ENCODE data around the gene MTHFD1L. TPM values are rescaled to one million over a fixed set of nuclear protein-coding genes. Genes with fewer than 3 reads are reported as not detected.
"Not testable (repeated sequence)": the region's sequence is repeated elsewhere in the genome, so short reads cannot be mapped to it uniquely, and the experiment has no call there.

Gene MTHFD1L
- total RNA-seq, 2 experiments from 2014 or later, result 115 to 119 TPM

DNA sequence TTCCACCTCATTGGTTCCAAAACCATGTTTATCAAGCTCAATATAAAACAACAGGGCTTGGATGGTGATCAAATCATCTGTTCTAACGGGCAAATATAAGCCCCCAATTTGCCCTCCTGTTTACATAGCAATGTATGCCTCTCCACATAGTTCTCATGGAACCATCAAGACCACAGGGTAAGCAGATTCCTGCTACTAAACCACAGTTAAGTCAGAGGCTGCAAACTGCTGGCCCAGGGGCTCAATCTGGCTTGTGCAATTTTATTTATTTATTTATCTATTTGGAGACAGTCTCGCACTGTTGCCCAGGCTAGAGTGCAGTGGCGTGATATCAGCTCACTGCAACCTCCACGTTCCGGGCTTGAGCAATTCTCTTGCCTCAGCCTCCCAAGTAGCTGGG lies 18.9 kb upstream of the MTHFD1L start:
- CTCF ChIA-PET, result interaction anchor here (1.8 kb wide), 1 partner anchor 29 kb away, joined by 4 read pairs; no protein-coding TSS in a partner anchor
- no peak for DNase-seq
- Mint-ChIP-seq H3K4me1 (ENCODE audit: low read depth) (no peaks in the 10 kb centered on the region), H3K4me3 (no peak overlapping the region), H3K27ac (no peak overlapping the region), H3K9me3 (no peaks in the 10 kb centered on the region), H3K36me3 (no peaks in the 10 kb centered on the region), H3K27me3 (no peaks in the 10 kb centered on the region)
- POLR2A ChIA-PET, result no interaction called here
- intact Hi-C loops (cut with micrococcal nuclease), result no loop called here

- no peak for DNase-seq
- POLR2A ChIA-PET, result no interaction called here
- intact Hi-C loops (cut with micrococcal nuclease), result no loop called here
- Mint-ChIP-seq H3K4me3 (no peak overlapping the region), H3K4me1 (ENCODE audit: low read depth) (no peaks in the 10 kb centered on the region), H3K27me3 (no peaks in the 10 kb centered on the region), H3K27ac (no peak overlapping the region), H3K36me3 (no peaks in the 10 kb centered on the region), H3K9me3 (no peaks in the 10 kb centered on the region)
- CTCF ChIA-PET, result interaction anchor here (0.6 to 1.8 kb wide), 2 partner anchors 31 to 824 kb away, joined by 3 to 4 read pairs; no protein-coding TSS in a partner anchor
Observed at GRCh38 chr6:150848400-150848799, 17.1 kb upstream of the MTHFD1L start.

DNA sequence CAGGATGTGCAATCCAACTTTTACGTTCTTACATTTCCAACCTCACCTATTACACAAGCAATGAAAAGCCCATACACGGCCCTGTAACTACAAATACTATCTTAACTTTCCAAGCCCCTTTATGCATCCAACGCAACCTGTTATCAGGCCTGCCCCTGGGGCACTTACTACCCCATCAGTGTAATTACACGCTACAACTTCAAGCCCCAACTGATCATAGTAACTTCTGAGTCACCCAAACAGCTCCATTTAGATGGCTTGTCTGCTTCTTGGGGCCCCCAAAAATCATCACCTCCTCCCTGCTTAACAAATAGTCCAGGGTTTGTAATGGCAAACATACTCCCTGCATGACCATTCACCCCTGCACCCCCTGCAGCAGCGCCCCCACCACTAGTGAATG lies 11.1 kb upstream of the MTHFD1L start:
- CTCF ChIA-PET; H3K4me1 Mint-ChIP-seq (ENCODE audit: low read depth); H3K27me3 Mint-ChIP-seq; POLR2A ChIA-PET; H3K36me3 Mint-ChIP-seq; H3K27ac Mint-ChIP-seq; DNase-seq; H3K9me3 Mint-ChIP-seq; intact Hi-C loops (cut with micrococcal nuclease); H3K4me3 Mint-ChIP-seq: not testable (repeated sequence)

GRCh38 chr6:150855171-150855570 lies 10.3 kb upstream of the MTHFD1L start:
- H3K27ac Mint-ChIP-seq, POLR2A ChIA-PET: not testable (repeated sequence)

DNA sequence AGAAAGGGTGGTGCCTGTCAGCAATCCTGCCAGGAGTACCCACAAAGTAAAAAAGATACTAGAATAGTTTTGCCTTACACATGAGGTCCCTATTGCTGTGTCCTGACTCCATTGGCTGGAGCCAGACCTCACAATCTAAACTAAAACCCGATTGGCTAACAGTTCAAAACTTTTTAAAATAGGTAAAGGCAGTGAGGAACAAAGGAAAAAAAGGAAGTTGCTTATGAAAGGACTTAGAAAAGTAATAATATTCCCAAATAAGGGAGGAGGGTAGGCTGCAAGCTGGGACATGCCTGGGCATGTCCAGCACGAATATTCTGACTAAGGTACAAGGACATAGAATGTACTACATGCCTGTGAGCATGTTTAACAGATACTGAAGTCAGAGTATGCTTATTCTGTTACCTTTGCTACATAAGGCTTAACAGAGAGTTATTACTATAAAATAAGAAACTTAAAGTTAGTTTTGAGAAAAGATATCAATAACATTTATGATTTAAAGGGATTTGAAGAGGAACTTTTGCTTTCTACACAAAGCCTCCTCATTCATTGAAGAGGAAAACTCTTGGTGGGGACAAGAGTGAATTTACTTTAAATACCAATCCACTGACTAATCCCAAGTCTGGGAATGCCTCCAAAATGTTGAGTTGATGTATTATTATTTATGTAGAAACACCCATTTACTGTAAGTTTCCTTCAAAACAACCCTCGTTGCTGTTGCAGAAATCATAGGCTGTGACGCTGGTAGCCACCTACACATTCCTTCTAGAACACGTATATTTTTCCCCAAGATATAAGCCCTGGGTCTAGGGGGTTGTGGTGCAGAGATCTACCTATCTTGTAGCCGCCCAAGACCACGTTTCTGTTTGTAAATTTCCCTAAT lies 8.2 kb upstream of the MTHFD1L start:
- peak overlapping the region; percentile 46 for H3K27ac Mint-ChIP-seq
- no peaks in the 10 kb centered on the region for H3K36me3 Mint-ChIP-seq
- ChIA-PET POLR2A (interaction anchor here (1.3 kb wide), 1 partner anchor 8 kb away, joined by 3 read pairs; the partner anchor contains the start of gene MTHFD1L), CTCF (no interaction called here)
- intact Hi-C loops (cut with micrococcal nuclease), result no loop called here
- peaks cover 6% of the 10 kb centered on the region for H3K27me3 Mint-ChIP-seq
- H3K9me3 Mint-ChIP-seq, result no peaks in the 10 kb centered on the region
- no peak overlapping the region for H3K4me3 Mint-ChIP-seq
- peak; percentile 15 for DNase-seq
- peaks cover 10% of the 10 kb centered on the region for H3K4me1 Mint-ChIP-seq (ENCODE audit: low read depth)

More at GRCh38 chr6:150855171-150855570, 10.3 kb upstream of the MTHFD1L start:
- intact Hi-C loops (cut with micrococcal nuclease); H3K4me3 Mint-ChIP-seq; DNase-seq; H3K4me1 Mint-ChIP-seq (ENCODE audit: low read depth); H3K27me3 Mint-ChIP-seq; H3K36me3 Mint-ChIP-seq; H3K9me3 Mint-ChIP-seq: not testable (repeated sequence)
- CTCF ChIA-PET, result interaction anchor here (0.6 to 1.3 kb wide), 2 partner anchors 40 to 129 kb away, joined by 4 read pairs; no protein-coding TSS in a partner anchor

DNA sequence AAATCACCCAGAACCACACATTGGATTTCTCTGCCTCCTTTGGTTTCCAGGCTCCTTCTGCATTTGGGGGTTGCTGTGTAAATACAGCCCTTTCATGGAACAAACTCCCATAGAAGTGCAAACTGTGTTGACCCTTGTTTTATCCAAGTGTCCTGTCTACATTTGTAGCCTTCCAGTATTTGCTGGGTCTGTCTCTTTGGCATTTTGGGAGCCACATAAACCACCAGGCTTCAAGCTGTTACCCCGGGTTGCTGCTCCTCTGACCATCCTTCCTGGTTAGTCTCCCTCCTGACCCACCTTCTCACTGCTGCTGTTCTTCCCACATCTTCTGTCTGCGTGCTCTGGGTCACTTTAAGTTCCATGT lies 7.6 kb upstream of the MTHFD1L start:
- H3K9me3 Mint-ChIP-seq, result no peaks in the 10 kb centered on the region

GRCh38 chr6:150861448-150862168 lies 3.9 kb upstream of the MTHFD1L start:
- H3K9me3 Mint-ChIP-seq, H3K27ac Mint-ChIP-seq, CTCF ChIA-PET, DNase-seq, H3K4me3 Mint-ChIP-seq, H3K36me3 Mint-ChIP-seq, POLR2A ChIA-PET: not testable (repeated sequence)
- peaks cover 15% of the 10 kb centered on the region for H3K27me3 Mint-ChIP-seq
- peaks cover 14% of the 10 kb centered on the region for H3K4me1 Mint-ChIP-seq (ENCODE audit: low read depth)
- intact Hi-C loops (cut with micrococcal nuclease), result loop anchor here (10.0 kb wide), 1 partner anchor 593 kb away; the partner anchor contains the start of gene RMND1

More for the DNA sequence above, 7.6 kb upstream of the MTHFD1L start:
- intact Hi-C loops (cut with micrococcal nuclease), result no loop called here
- ChIA-PET CTCF (no interaction called here), POLR2A (no interaction called here)
- peaks cover 10% of the 10 kb centered on the region for H3K4me1 Mint-ChIP-seq (ENCODE audit: low read depth)
- no peak overlapping the region for H3K4me3 Mint-ChIP-seq
- no peak for DNase-seq
- no peaks in the 10 kb centered on the region for H3K36me3 Mint-ChIP-seq
- H3K27ac Mint-ChIP-seq, result no peak overlapping the region
- peaks cover 11% of the 10 kb centered on the region for H3K27me3 Mint-ChIP-seq

- intact Hi-C loops (cut with micrococcal nuclease), result loop anchor here (10.0 kb wide), 1 partner anchor 591 kb away; the partner anchor contains the start of gene RMND1
- Mint-ChIP-seq H3K27ac (no peak overlapping the region), H3K4me3 (no peak overlapping the region), H3K27me3 (peaks cover 15% of the 10 kb centered on the region), H3K4me1 (ENCODE audit: low read depth) (peaks cover 16% of the 10 kb centered on the region), H3K9me3 (no peaks in the 10 kb centered on the region), H3K36me3 (peaks cover 3% of the 10 kb centered on the region)
- ChIA-PET POLR2A (interaction anchor here (1.2 kb wide), 1 partner anchor 47 kb away, joined by 3 read pairs; no protein-coding TSS in a partner anchor), CTCF (interaction anchor here (1.3 to 3.1 kb wide), 2 partner anchors 28 to 48 kb away, joined by 4 to 15 read pairs; no protein-coding TSS in a partner anchor)
- no peak for DNase-seq
Observed at GRCh38 chr6:150863213-150863928, 2.1 kb upstream of the MTHFD1L start.

GRCh38 chr6:150865043-150865405 lies 478 bp upstream of the MTHFD1L start:
- Mint-ChIP-seq H3K27ac (peak overlapping the region; percentile 91), H3K9me3 (no peaks in the 10 kb centered on the region), H3K4me1 (ENCODE audit: low read depth) (peaks cover 20% of the 10 kb centered on the region), H3K4me3 (peak overlapping the region; percentile 78), H3K36me3 (peaks cover 3% of the 10 kb centered on the region), H3K27me3 (peaks cover 13% of the 10 kb centered on the region)
- no peak for DNase-seq
- ChIA-PET POLR2A (interaction anchor here (0.8 to 1.1 kb wide), 2 partner anchors 8 to 447 kb away, joined by 3 to 4 read pairs; no protein-coding TSS in a partner anchor), CTCF (interaction anchor here (0.5 to 3.1 kb wide), 12 partner anchors 15 to 721 kb away, joined by 3 to 15 read pairs (median 3); no protein-coding TSS in a partner anchor)
- intact Hi-C loops (cut with micrococcal nuclease), result loop anchor here (5.0 to 10.0 kb wide), 2 partner anchors 268 to 590 kb away; partner anchors contain the start of genes PLEKHG1 and RMND1

- peak overlapping the region; percentile 91 for H3K27ac Mint-ChIP-seq
- peaks cover 13% of the 10 kb centered on the region for H3K27me3 Mint-ChIP-seq
- ChIA-PET CTCF (interaction anchor here (1.0 to 3.1 kb wide), 8 partner anchors 14 to 723 kb away, joined by 3 to 15 read pairs (median 3); no protein-coding TSS in a partner anchor), POLR2A (interaction anchor here (0.7 to 1.4 kb wide), 2 partner anchors 49 to 53 kb away, joined by 3 read pairs; no protein-coding TSS in a partner anchor)
- H3K36me3 Mint-ChIP-seq, result peaks cover 3% of the 10 kb centered on the region
- peak overlapping the region; percentile 92 for H3K4me3 Mint-ChIP-seq
- intact Hi-C loops (cut with micrococcal nuclease), result loop anchor here (1.0 to 10.0 kb wide), 4 partner anchors 53 to 588 kb away; partner anchors contain the start of genes PLEKHG1 and RMND1
- H3K4me1 Mint-ChIP-seq (ENCODE audit: low read depth), result peaks cover 24% of the 10 kb centered on the region
- peak; percentile 90 for DNase-seq
- H3K9me3 Mint-ChIP-seq, result no peaks in the 10 kb centered on the region
Observed at GRCh38 chr6:150866147-150866990, 867 bp downstream of the MTHFD1L start.
